Head of caudate nucleus (tissue), 42 donors: ENCODE measurements around the gene PHETA1.
"Not testable (repeated sequence)": the region's sequence is repeated elsewhere in the genome, so short reads cannot be mapped to it uniquely, and the experiment has no call there.

Experiments used
- DNase-seq, 42 donors: peaks; one replicate each; pipeline versions ENCODE4 v3.0.0 to v3.0.0-alpha.2; 2020 to 2021; ENCODE audit warnings: mixed read lengths in 7 of 42
- intact Hi-C: fragments of 100-400 bp; cut with DNase I; formaldehyde crosslinking; loops from one replicate; pipeline ENCODE4 v1.15.0; 2022

PHETA1 gene

DNA sequence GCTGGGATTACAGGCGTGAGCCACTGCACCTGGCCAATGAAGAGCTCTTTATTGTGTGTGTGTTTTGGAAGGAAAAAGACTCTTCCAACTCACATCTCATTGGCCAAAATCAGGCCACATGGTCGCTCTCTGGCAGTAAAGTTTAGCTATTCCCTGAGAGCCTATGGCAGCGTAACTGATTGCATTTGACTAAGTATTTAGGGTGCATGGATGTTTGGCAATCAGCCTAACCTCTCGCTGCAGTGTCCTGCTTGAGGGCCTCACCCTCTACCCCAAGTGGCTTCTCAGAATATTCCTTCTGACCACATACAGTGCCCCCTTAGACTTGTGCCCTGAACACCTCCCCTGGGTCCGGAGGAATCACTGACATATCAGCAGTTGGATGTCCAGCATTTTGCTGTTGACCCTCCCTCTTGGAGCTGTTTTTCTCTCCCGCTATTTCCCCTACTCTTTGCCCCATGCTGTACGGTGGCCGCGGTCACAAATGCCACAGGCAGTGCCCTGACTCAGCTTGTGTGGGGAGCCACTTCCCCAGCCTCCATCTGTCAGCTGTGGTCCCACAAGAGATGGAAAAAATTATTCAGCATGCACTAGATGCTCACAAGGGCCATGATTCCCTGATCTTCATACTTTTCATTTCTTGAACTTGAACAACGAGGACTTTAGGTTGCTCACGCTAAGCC lies 9.5 kb downstream of the PHETA1 start:
- intact Hi-C loops, result no loop called here
- no peak for DNase-seq

DNA sequence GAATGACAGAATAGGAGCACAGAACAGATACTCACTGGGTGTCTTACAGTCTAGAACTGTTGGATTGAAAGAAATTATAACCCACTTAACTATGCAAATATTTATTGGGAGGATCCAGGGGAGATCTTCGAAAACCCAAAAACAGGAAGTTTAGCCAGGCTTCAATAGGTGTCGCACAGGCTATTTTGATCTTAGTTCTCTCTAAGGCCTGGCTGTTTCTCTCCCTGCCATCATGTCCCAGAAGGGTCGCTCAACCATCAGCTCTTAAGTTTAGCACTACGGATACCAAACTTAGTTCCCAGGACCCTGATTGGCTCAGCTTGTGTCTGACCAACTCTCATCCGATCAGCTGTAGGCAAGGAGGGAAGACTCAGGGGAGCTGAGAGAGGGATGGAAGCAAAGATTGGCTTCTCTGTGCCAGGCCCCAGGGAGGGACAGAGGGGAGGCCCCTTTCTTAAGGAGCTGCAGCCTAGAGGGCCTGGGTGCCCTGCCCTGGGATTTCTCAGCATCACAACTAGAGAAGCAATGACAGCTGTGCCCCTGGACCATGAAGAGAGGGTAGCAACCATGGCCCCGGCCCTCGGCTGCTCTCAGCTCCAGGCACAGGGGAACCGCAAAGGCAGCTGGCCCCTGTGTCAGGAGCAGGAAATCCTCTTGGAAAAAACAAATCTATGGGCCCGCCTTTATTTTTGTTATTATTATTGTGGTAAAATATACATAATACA lies 13.5 kb downstream of the PHETA1 start:
- DNase-seq, result no peak
- intact Hi-C loops, result no loop called here

DNA sequence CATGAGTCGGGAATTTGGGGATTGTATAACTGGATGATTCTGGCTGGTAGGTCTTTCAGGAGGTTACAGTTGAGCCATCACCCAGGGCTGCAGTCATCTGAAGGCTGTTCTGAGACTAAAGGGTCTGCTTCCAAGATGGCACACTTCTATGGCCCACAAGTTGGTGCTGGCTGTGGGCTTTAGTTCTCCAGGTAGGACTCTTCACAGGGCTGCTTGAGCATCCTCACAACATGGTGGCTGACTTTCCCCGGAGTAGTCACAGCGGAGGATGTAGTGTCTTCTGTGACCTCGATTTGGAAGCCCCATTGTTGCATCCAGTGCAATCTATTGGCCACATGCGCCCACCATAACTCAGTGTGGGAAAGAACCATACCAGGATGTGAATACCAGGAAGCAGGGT lies 14.4 kb downstream of the PHETA1 start:
- intact Hi-C loops, result no loop called here
- no peak for DNase-seq

DNA sequence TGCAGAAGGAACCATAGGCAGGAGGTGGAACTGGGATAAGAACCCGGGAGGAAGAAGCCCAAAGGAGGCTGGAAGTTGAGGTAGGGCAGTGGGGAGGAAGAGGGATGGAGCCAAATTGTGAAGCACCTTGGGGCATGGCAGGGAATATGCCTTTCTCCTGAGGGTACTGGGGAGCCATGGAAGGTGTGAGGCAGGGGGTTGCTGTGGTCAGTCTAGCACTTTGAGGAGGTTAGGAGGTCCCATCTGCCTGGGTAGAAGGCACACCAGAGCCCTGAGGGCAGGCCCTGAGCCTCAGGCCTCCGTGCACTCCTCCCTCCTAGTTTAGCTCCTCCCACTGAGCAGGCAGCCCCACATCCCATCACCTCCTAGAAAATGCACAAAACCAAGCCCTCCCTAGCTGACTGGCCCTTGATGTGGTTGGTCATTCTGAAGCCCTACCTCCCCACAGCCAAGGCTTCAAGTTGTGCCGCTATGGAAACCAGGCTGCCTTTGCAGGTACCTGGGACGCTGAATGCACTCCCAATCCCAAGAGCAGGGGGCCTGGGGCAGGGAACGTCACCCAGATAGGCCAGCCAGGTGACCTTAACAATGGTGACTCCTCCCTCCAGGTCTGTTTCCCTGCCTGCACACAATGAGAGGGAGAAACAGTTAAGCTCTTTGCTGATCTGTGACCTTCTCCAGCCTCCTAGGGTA lies 15.1 kb downstream of the PHETA1 start:
- no peak for DNase-seq
- intact Hi-C loops, result no loop called here

DNA sequence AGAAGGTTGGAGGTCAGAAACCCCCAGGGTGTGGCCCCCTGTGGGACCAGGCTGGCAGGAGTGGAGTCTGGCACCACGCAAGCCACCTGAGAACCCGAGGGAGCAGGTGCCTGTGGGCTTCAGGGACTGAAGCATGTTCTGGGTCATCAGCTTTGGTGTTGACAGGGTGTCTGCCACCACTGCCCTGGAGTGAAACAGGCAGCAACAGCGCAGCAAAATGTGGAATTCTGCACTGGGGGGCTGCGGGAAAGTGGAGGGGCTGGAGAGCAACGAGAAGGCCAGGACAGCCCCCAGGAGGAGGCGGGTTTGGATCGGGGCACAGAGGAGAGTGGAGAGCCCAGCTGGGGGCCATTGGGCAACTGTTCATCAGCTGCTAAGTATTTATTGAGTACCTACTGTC lies 15.9 kb downstream of the PHETA1 start:
- no peak for DNase-seq
- intact Hi-C loops, result no loop called here

DNA sequence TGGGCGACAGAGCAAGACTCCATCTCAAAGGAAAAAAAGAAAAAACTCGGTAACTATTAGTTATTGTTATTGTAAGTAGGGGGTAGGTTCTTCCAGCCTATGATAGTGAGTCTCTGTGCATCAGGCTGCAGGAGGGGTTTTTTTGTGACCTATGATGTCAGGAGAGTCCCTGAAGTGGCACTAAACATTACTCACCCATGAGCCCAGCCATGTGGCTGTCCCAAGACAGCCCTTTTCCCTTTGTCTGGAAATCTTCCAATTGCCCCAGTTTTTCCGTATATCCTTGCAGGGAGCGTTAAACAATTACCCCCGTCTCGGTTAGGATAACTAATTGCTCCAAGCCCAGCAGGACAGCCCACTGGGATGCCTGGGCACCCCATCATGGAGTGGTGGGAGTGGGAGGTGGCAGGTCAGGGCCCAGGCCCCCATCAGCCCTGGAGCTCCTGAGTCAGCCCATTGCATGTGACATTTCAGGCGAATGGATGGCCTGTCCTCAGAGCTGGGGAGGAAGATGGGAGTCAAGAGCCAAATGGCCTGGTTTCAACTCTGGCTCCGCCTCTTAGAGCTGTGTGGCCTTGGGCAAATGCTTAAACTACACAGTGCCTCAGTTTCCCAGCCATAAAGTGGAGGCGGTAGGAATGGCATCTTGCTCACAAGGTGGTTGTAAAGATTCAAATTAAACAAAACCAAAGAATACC lies 16.4 kb downstream of the PHETA1 start:
- intact Hi-C loops, result no loop called here
- DNase-seq, result no peak

DNA sequence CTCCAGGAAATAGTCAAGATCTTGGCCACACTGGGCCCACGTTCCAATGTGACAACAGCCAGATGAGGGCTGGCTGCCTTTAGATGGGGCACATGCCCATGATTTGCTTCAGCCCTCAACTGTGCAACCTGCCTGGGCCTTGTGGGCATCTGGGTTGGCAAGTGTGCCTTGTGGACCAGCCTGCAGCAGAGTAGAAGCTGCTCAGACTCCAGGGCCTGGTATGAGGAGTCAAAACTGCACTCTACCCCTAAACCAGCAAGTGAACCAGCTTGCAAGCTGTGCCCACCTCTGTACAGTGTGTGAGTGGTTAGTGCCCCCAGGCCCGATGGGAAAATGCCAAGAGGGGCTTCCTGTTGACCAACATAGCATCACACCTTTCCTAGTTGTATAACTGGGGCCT lies 17.9 kb downstream of the PHETA1 start:
- intact Hi-C loops, result no loop called here
- no peak for DNase-seq

DNA sequence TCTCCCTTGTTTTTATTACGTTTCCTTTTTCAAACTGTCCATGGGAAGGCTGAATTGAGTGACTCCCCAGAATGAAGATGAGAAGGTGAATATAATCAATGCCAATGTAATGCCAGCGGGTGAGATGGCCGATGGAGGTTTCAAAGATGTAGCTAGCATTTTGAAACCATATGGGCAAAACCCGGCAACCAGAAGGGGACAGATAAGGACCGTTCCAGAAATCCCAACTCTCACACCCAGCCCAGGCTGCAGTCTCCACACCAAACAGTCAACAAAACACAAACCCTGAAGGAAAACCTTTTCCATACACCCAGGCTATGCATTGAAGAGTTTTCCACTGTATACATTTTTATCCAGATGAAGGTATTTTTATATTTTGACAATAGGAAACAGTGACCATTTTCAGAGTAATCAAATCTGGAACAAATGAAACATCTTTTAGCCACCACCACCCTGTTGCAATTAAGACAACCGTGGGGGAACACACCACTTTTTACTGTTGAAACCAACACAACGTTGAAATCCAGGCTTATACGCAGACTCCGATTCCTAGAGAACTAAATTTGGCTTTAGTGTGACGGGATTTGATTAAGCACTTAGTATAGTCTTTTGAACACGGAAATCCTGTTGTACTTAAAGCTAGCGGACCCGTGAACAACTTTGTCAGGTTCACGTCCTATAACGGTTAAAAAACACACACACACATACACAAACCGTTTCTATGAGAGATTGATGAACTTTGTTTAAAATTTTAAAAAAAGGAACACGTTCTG lies 19.0 kb downstream of the PHETA1 start:
- no peak for DNase-seq
- intact Hi-C loops, result no loop called here

DNA sequence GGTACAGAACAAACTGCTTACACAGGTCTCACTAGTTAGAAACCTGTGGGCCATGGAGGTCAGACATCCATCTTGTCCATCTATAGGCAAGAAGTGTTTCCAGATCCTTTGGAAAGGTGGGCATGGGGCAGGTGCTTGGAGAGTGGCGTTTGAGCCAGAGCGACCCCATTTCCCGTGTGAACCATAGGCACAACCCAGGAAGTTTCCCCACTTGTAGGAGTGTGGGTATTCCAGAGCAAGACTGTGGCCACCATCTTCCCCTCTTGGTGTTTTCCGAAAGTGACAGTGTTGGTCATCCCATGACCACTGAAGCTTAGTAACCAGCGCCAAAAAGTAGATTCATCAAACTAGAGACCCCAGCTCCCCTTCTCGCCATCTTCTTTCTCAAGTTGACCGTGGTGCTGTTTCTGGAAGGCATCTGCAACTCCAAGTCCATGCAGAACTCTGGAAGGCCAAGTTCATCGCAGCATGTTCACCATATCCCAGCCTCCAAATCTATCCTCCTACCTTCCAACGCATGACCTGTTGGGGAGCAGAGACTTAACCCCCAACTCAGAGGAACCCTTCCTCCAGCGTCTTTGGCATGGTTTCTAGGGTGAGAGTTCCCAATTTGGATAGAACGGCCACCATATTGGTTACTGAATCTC lies 19.7 kb downstream of the PHETA1 start:
- intact Hi-C loops, result no loop called here
- DNase-seq, result no peak

DNA sequence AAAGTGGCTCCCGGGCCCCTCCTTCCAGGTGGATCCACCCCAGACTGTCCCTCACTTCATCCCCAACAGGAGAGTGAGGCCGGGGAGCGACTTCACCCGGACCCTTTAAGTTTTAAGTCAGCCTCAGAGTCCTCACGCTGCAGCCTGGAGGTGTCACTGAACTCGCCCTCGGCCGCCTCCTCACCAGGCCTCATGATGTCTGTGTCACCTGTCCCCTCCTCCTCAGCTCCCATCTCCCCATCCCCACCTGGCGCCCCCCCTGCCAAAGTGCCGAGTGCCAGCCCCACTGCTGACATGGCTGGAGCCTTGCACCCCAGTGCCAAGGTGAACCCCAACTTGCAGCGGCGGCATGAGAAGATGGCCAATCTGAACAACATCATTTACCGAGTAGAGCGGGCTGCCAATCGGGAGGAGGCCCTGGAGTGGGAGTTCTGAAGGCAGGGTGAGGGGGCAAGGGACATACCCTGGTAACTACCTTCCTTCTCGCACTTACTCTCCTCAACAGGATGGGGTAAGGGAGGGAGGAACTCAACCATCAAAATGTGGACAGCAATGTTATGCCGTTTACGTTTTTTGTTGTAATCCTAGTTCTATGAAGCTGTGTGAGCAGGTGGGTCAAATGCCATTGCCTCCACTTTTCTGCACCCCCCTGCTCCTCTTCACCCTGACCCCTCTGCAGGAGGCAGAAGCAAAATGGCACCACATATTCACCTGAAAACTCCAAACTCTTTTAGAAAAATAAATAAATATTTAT lies 20.8 kb downstream of the PHETA1 start:
- DNase-seq, result no peak
- intact Hi-C loops, result no loop called here

DNA sequence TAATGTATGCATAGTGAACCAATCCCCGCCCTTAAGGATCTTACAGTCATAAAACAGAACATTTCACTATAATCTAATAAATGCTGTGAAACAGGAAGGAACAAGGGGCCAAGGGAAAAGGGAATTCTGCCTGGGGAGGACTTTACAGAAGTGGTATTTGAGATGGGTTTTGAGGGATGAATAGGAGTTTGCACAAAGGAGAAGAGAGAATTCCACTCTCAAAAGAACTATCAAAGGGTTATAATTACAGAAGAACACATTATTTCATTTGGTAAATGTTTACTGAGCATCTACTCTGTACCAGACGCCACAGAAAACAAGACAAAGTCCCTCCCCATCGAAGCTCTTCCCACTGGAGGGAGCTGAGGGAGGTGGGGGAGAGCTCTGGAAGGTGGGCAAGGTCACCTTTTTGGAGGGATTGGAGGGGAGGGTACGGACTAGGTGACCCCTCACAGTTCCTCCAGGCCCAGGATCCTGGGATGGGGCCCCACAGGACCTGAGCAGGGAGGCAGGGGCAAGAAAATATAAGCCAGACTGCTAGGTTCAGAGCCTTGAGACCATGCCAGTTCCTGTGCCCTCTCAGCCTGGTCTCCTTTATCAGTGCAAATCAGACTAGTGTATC lies 24.5 kb downstream of the PHETA1 start:
- intact Hi-C loops, result no loop called here
- DNase-seq, result no peak

DNA sequence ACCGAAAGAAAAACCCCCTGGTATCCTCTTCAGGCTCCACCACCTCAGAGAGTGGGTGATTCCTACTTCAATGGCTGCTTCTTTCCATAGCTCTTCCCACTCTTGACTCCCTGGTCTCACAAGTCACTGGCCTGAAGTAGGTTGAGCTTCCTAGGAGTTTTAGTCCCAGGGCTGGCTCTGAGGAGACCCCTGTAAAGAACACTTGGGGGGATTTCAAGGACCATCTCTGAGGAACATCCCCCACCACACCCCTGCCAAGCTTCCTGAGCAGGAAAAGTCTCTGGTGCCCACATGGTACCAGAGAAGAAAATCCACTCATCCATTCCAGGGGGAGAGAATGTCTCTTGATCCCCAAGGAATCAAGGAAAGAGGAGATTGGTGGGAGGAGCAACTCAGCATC lies 25.7 kb downstream of the PHETA1 start:
- intact Hi-C loops, result no loop called here
- DNase-seq, result no peak

DNA sequence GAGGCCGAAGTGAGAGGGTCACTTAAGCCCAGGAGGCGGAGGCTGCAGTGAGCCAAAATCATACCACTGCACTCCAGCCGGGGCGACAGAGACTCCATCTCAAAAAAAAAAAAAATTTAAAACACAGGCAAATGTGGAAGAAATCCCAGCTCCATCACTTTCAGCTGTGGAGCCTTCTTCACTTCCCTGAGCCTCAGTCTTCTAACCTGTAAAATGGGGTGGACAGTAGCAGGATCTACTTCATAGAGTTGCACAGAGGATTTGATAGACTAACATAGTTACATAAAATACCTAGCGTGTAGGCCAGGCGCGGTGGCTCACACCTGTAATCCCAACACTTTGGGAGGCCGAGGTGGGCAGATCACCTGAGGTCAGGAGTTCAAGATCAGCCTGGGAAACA lies 26.5 kb downstream of the PHETA1 start:
- no peak for DNase-seq
- intact Hi-C loops, result no loop called here

DNA sequence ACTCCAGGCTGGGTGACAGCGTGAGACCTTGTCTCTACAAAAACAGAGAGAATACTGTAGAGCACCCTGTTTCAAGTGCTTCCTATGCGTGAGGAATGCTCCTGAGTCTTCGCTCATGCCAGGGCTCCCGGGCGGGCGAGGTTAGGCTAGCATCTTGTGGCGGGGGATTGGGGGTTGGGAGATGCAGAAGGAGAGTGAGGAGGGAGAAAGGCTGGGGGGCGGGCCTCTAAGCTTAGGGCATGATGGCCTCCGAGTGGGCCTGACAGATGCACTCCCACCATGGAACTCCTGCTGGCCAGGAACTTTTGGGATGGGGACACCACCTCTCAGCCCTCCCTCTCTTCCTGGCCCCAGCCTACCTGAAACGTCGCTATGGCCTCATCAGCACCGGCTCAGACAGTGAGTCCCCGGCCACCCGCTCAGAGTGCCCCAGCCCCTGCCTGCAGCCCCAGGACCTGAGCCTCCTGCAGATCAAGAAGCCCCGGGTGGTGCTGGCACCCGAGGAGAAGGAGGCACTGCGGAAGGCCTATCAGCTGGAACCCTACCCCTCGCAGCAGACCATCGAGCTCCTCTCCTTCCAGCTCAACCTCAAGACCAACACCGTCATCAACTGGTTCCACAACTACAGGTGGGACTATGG lies 27.3 kb downstream of the PHETA1 start:
- no peak for DNase-seq
- intact Hi-C loops, result no loop called here

DNA sequence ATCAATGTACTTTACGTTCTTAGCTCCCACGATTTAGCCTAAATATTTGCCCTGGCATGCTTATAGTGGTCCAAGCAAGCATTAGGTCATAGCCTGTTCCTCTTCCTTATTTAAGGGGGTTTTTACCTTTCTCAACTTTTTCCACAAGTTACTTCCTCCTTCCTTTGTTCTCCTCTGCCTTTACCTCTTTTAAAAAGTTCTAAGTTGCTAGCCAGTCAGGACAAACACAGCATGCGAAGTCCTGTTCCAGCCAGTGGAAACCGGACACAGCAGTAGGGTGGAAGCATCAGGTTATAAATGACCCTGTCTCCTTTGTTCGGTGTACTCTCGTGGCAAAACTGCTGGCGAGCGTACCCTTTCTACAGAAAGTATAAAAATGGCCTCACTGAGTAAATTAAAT lies 28.2 kb downstream of the PHETA1 start:
- DNase-seq, intact Hi-C loops: not testable (repeated sequence)

DNA sequence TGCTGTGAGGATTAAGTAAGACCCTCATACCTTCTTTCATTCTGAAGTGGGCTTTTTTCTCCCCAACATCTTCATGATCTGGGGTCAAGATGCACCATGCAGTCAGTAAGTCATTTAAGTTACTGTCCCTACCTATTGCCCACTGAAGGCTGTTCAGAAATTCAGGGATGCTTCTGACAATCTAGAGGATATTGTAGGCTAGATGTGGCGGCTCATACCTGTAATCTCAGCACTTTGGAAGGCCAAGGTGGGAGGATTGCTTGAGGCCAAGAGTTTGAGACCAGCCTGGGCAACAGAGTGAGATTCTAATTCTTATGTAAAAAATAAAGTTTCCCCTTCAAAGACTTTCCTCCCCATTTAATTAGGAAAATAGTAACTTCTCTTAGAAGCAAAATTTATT lies 28.7 kb downstream of the PHETA1 start:
- intact Hi-C loops, result no loop called here
- DNase-seq, result no peak

DNA sequence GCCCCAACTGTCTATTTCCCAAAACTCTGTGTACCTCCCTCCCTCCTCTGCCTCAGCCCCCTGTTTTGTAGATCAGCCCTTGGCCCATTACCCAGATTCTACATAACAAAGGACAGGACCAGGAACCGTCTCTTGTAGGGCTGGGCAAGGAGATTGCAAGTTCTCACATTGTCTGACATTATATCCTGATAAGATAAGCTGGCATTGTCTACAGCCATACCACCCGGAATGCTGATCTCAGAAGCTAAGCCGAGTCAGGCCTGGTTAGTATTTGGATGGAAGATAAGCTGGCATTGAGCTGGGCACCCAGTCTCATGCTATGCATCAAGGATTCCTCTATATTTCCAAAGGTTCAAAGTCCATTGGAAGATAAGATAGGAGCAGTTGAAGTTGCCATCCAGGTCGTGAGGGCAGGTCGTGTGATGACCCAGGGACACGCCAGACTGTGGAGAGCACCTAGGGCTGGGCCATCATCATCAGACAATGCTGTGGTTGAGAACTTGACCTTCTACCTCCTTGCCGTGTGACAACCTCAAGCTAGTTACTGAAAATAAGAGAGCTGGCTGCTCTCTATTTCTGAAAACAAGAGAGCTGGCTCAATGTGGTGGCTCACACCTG lies 29.5 kb downstream of the PHETA1 start:
- no peak for DNase-seq
- intact Hi-C loops, result no loop called here
